ENCODE results near the gene GOLGA5. TPM values are rescaled to one million over a fixed set of nuclear protein-coding genes. Genes with fewer than 3 reads are reported as not detected.

Gene GOLGA5
- total and polyA plus RNA-seq, 2 donors (not counting 3 experiments of a cell fraction or from before 2014, with no cell fraction given): 16.3 to 28.9 TPM

- H3K4me1 ChIP-seq (ENCODE audit: control insufficient read depth, extremely low read depth, insufficient read depth, low read length): peaks cover 15% of the 10 kb centered on the region
- no peak overlapping the region for H3K9ac ChIP-seq (replicated peaks; ENCODE audit: extremely low read depth, insufficient read depth, low read length)
- no TSS peak for BruUV-seq (replicated peaks)
- no peak overlapping the region for H3K27ac ChIP-seq (ENCODE audit: insufficient read depth, low read depth, low read length)
- no peak for TF ChIP-seq CTCF (IDR thresholded peaks at IDR 0.05; ENCODE audit: extremely low read depth in 1 of 2, insufficient read depth in 1 of 2, low read depth in 1 of 2, low read length in 2 of 2)
- dilution Hi-C loops (cut with MboI; ENCODE audit: extremely low pct_ligation_motif_present, low sequenced_read_pairs) (no loop called here), intact Hi-C loops (cut with micrococcal nuclease) (no loop called here)
- H4K20me1 ChIP-seq (replicated peaks; ENCODE audit: control insufficient read depth, extremely low read depth, insufficient read depth, low read length): no peaks in the 10 kb centered on the region
- H3K27me3 ChIP-seq (ENCODE audit: control insufficient read depth in 2 of 2, insufficient read depth in 2 of 2, low read length in 2 of 2): no peaks in the 10 kb centered on the region
- POLR2A ChIA-PET: no interaction called here
- H2AFZ ChIP-seq (ENCODE audit: low read depth, low read length): no peak overlapping the region
- no peak overlapping the region for H3K4me2 ChIP-seq (ENCODE audit: insufficient read depth, low read length)
- no peak for FAIRE-seq
- no peak overlapping the region for H3K4me3 ChIP-seq (replicated peaks in 1 of 3; ENCODE audit: insufficient read depth in 1 of 3, low read depth in 1 of 3, low read length in 3 of 3)
- H3K9me3 ChIP-seq (replicated peaks; ENCODE audit: control insufficient read depth, insufficient read depth, low read length): no peaks in the 10 kb centered on the region
- DNase-seq (ENCODE audit: low read depth, low spot score): no peak
- H3K36me3 ChIP-seq (ENCODE audit: control insufficient read depth in 2 of 2, extremely low read depth in 1 of 2, insufficient read depth in 2 of 2, low read length in 2 of 2): peaks cover under 1 to 2% of the 10 kb centered on the region in 2 experiments
- no peaks in the 10 kb centered on the region for H3K9me1 ChIP-seq (replicated peaks; ENCODE audit: control insufficient read depth, extremely low read depth, insufficient read depth, low read length)
- H3K79me2 ChIP-seq (ENCODE audit: control insufficient read depth, insufficient read depth, low read length): no peaks in the 10 kb centered on the region
- CTCF ChIA-PET: interaction anchor here (1.2 kb wide), 1 partner anchor 295 kb away, joined by 4 read pairs; no protein-coding TSS in a partner anchor
Observed at GRCh38 chr14:92844204-92844603, 50.1 kb downstream of the GOLGA5 start.

- Histone ChIP-seq H3K27me3 (ENCODE audit: control insufficient read depth in 2 of 2, insufficient read depth in 2 of 2, low read length in 2 of 2) (no peaks in the 10 kb centered on the region), H2AFZ (ENCODE audit: low read depth, low read length) (no peak overlapping the region), H3K4me1 (ENCODE audit: control insufficient read depth, extremely low read depth, insufficient read depth, low read length) (peaks cover 19% of the 10 kb centered on the region), H3K79me2 (ENCODE audit: control insufficient read depth, insufficient read depth, low read length) (no peaks in the 10 kb centered on the region), H3K36me3 (ENCODE audit: control insufficient read depth in 2 of 2, extremely low read depth in 1 of 2, insufficient read depth in 2 of 2, low read length in 2 of 2) (no peaks in the 10 kb centered on the region), H4K20me1 (replicated peaks; ENCODE audit: control insufficient read depth, extremely low read depth, insufficient read depth, low read length) (no peaks in the 10 kb centered on the region), H3K4me3 (replicated peaks in 1 of 3; ENCODE audit: insufficient read depth in 1 of 3, low read depth in 1 of 3, low read length in 3 of 3) (no peak overlapping the region), H3K9me3 (replicated peaks; ENCODE audit: control insufficient read depth, insufficient read depth, low read length) (no peaks in the 10 kb centered on the region), H3K4me2 (ENCODE audit: insufficient read depth, low read length) (no peak overlapping the region), H3K9me1 (replicated peaks; ENCODE audit: control insufficient read depth, extremely low read depth, insufficient read depth, low read length) (no peaks in the 10 kb centered on the region), H3K27ac (ENCODE audit: insufficient read depth, low read depth, low read length) (no peak overlapping the region), H3K9ac (replicated peaks; ENCODE audit: extremely low read depth, insufficient read depth, low read length) (no peak overlapping the region)
- POLR2A ChIA-PET: no interaction called here
- DNase-seq (ENCODE audit: low read depth, low spot score) (peak; percentile 73), FAIRE-seq (no peak)
- intact Hi-C loops (cut with micrococcal nuclease) (loop anchor here (5.0 kb wide), 1 partner anchor 99 kb away; the partner anchor contains the start of gene LGMN), dilution Hi-C loops (cut with MboI; ENCODE audit: extremely low pct_ligation_motif_present, low sequenced_read_pairs) (no loop called here)
- TF ChIP-seq JUN (IDR thresholded peaks at IDR 0.05; ENCODE audit: borderline replicate concordance, insufficient read depth, insufficient read length, low read depth) (no peak), GATA2 (IDR thresholded peaks at IDR 0.05; ENCODE audit: insufficient read depth, insufficient read length, low read depth, low read length) (peak; percentile 52), POLR2AphosphoS5 (IDR thresholded peaks at IDR 0.05; ENCODE audit: insufficient read depth, low read depth, low read length) (no peak), FOS (IDR thresholded peaks at IDR 0.05; ENCODE audit: borderline replicate concordance, insufficient read depth, low read length) (peak; percentile 17)
- no TSS peak for BruUV-seq (replicated peaks)
- CTCF ChIA-PET: interaction anchor here (0.9 kb wide), 1 partner anchor 286 kb away, joined by 3 read pairs; no protein-coding TSS in a partner anchor
Observed at GRCh38 chr14:92846162-92846897, 52.2 kb downstream of the GOLGA5 start.

Measured in endothelial cell of umbilical vein (primary cell).